Trophoblast cell (in vitro differentiated cells and primary cell): ENCODE measurements around the gene SAMM50.

Source experiments
- DNase-seq, 2 donors: peaks; one replicate each; pipeline ENCODE4 v3.0.0-alpha.2; 2016
- H2AFZ ChIP-seq: 2 replicates; pipeline ENCODE4 v1.6.1; 2013; ENCODE audit warnings: low read length, moderate library complexity, mild to moderate bottlenecking; ENCODE audit not compliant: insufficient read depth, poor library complexity
- H2AK5ac ChIP-seq: 2 replicates; pipeline ENCODE4 v1.6.1; 2013; ENCODE audit warnings: mild to moderate bottlenecking, low read length
- H2BK120ac ChIP-seq: 2 replicates; pipeline ENCODE4 v1.6.1; 2013; ENCODE audit warnings: low read length, mild to moderate bottlenecking, moderate library complexity; ENCODE audit not compliant: insufficient read depth, poor library complexity
- H2BK12ac ChIP-seq: 2 replicates; pipeline ENCODE4 v1.6.1; 2013; ENCODE audit warnings: mild to moderate bottlenecking, low read length, moderate library complexity
- H2BK5ac ChIP-seq: 2 replicates; pipeline ENCODE4 v1.6.1; 2013; ENCODE audit warnings: low read length, low read depth, moderate library complexity, mild to moderate bottlenecking; ENCODE audit not compliant: poor library complexity
- H3K14ac ChIP-seq: 2 replicates; pipeline ENCODE4 v1.6.1; 2013; ENCODE audit warnings: mild to moderate bottlenecking, low read length
- H3K18ac ChIP-seq: 2 replicates; pipeline ENCODE4 v1.6.1; 2013; ENCODE audit warnings: mild to moderate bottlenecking, low read length
- H3K23ac ChIP-seq: 2 replicates; pipeline ENCODE4 v1.6.1; 2013; ENCODE audit warnings: low read length
- H3K27ac ChIP-seq: 2 replicates; pipeline ENCODE4 v1.5.1; 2013; ENCODE audit warnings: low read depth, mild to moderate bottlenecking, inconsistent platforms, low read length, moderate library complexity
- H3K27me3 ChIP-seq: 2 replicates; pipeline ENCODE4 v1.6.1; 2013; ENCODE audit warnings: inconsistent platforms, mild to moderate bottlenecking, low read length, moderate library complexity; ENCODE audit not compliant: insufficient read depth
- H3K36me3 ChIP-seq, 2 experiments: 1 replicate in 1 of 2; 2 replicates in 1 of 2; pipeline ENCODE4 v1.6.1; 2013; ENCODE audit warnings: low read length in 2 of 2, mild to moderate bottlenecking in 2 of 2, moderate library complexity in 1 of 2; ENCODE audit not compliant: insufficient read depth in 2 of 2, control insufficient read depth in 1 of 2
- H3K4ac ChIP-seq: 2 replicates; pipeline ENCODE4 v1.6.1; 2013; ENCODE audit warnings: low read depth, mild to moderate bottlenecking, low read length, moderate library complexity
- H3K4me1 ChIP-seq, 2 experiments: 1 replicate in 1 of 2; 2 replicates in 1 of 2; pipeline ENCODE4 v1.6.1; 2013; ENCODE audit warnings: low read length in 2 of 2, mild to moderate bottlenecking in 2 of 2, moderate library complexity in 1 of 2; ENCODE audit not compliant: insufficient read depth in 2 of 2, control insufficient read depth in 1 of 2
- H3K4me2 ChIP-seq: 2 replicates; pipeline ENCODE4 v1.6.1; 2013; ENCODE audit warnings: inconsistent platforms, mild to moderate bottlenecking, low read length, moderate library complexity
- H3K4me3 ChIP-seq: 2 replicates; pipeline ENCODE4 v1.5.1; 2013; ENCODE audit warnings: mild to moderate bottlenecking, low read depth, low read length, inconsistent platforms
- H3K79me1 ChIP-seq: one replicate; pipeline ENCODE4 v1.6.1; 2013; ENCODE audit warnings: low read length
- H3K79me2 ChIP-seq: 2 replicates; pipeline ENCODE4 v1.6.1; 2013; ENCODE audit warnings: low read length, mild to moderate bottlenecking; ENCODE audit not compliant: control insufficient read depth, insufficient read depth, poor library complexity
- H3K9ac ChIP-seq: 2 replicates; pipeline ENCODE4 v1.6.1; 2013; ENCODE audit warnings: mild to moderate bottlenecking, low read length
- H3K9me3 ChIP-seq: 2 replicates; pipeline ENCODE4 v1.6.1; 2013; ENCODE audit warnings: low read depth, mild to moderate bottlenecking, control low read depth, inconsistent platforms, low read length; ENCODE audit not compliant: insufficient read depth
- H4K12ac ChIP-seq: 2 replicates; pipeline ENCODE4 v1.6.1; 2013; ENCODE audit warnings: low read depth, mild to moderate bottlenecking, low read length, moderate library complexity
- H4K8ac ChIP-seq: 2 replicates; pipeline ENCODE4 v1.6.1; 2013; ENCODE audit warnings: low read depth, mild to moderate bottlenecking, low read length, moderate library complexity
- H4K91ac ChIP-seq: one replicate; pipeline ENCODE4 v1.6.1; 2013; ENCODE audit warnings: low read depth, mild to moderate bottlenecking, low read length, moderate library complexity
- WGBS: extraction: QIAGEN DNeasy Blood & Tissue Kit; methylation state at CpG from one replicate; pipeline ENCODE4 v1.1.7; 2013; ENCODE audit warnings: missing lambda C conversion rate; ENCODE audit not compliant: insufficient read length, insufficient coverage; ENCODE audit errors: extremely low coverage; 5-methylcytosine and 5-hydroxymethylcytosine counted together

The SAMM50 gene

DNA sequence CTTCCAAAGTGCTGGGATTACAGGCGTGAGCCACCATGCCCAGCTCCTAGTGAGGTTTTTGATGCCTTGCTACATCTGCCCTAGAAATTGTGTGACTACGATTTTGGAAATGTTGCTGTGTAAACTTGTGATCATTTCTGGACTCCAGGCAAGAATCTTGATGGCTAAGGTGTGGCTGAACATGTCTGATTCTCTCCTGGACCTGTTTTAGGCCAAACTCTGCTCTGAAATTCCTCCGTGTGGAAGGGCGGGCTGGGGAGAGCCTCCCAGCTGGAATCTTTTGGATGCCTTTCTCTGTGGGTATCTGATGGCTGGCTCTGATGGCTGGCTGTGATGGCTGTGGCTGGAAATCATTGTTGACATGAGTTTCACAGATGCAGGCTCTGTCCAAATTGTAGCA is 23.5 kb upstream of the SAMM50 start:
- H3K4me1 ChIP-seq = peaks cover 0 to 3% of the 10 kb centered on the region in 2 experiments
- no peak overlapping the region for H3K14ac ChIP-seq
- H3K27ac ChIP-seq = no peak overlapping the region
- H3K79me2 ChIP-seq = no peaks in the 10 kb centered on the region
- WGBS = no CpG with 5 or more reads among the region's 4 CpGs
- H3K18ac ChIP-seq = no peak overlapping the region
- H2BK120ac ChIP-seq = no peak overlapping the region
- H2BK5ac ChIP-seq = no peak overlapping the region
- H2AK5ac ChIP-seq = no peak overlapping the region
- H3K36me3 ChIP-seq = peaks cover 29 to 51% of the 10 kb centered on the region in 2 experiments
- no peak overlapping the region for H3K4me2 ChIP-seq
- no peak overlapping the region for H4K91ac ChIP-seq
- no peak overlapping the region for H3K23ac ChIP-seq
- no peak overlapping the region for H4K12ac ChIP-seq
- H3K9me3 ChIP-seq = no peaks in the 10 kb centered on the region
- H3K9ac ChIP-seq = no peak overlapping the region
- H3K79me1 ChIP-seq = no peaks in the 10 kb centered on the region
- peak; percentile 84 to 95 for DNase-seq
- H4K8ac ChIP-seq = no peak overlapping the region
- no peak overlapping the region for H3K4me3 ChIP-seq
- no peaks in the 10 kb centered on the region for H3K27me3 ChIP-seq
- no peak overlapping the region for H2AFZ ChIP-seq
- no peak overlapping the region for H3K4ac ChIP-seq
- no peak overlapping the region for H2BK12ac ChIP-seq

DNA sequence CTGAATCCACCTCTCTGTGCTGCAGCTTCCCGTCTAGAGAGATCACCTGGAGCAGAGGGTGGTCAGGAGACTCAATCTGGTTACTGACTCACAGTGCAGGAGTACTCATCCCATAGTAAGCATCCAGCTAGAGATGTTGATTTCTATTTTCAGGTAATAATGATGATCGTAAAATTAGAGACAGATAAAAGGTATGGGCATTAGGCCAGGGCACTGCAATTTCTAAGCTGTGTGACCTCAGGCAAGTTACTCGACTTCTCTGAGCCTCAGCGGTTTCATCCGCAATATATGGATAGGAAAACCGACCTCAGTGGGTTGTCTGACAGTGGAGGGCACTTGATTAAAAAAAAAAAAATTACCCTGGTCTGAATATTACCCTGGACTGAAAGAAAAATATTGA is 13.8 kb upstream of the SAMM50 start:
- H4K12ac ChIP-seq = no peak overlapping the region
- H3K4me1 ChIP-seq = no peaks in the 10 kb centered on the region
- H2AK5ac ChIP-seq = no peak overlapping the region
- no peaks in the 10 kb centered on the region for H3K79me2 ChIP-seq
- no peak overlapping the region for H4K91ac ChIP-seq
- H3K9me3 ChIP-seq = peaks cover 1% of the 10 kb centered on the region
- H4K8ac ChIP-seq = no peak overlapping the region
- WGBS = no CpG with 5 or more reads among the region's 6 CpGs
- H2AFZ ChIP-seq = no peak overlapping the region
- H2BK5ac ChIP-seq = no peak overlapping the region
- H3K4ac ChIP-seq = no peak overlapping the region
- no peak overlapping the region for H3K14ac ChIP-seq
- no peak for DNase-seq
- peaks cover 30 to 37% of the 10 kb centered on the region in 2 experiments for H3K36me3 ChIP-seq
- H3K9ac ChIP-seq = no peak overlapping the region
- no peak overlapping the region for H3K4me3 ChIP-seq
- no peak overlapping the region for H3K4me2 ChIP-seq
- no peak overlapping the region for H2BK120ac ChIP-seq
- no peak overlapping the region for H3K18ac ChIP-seq
- H3K27me3 ChIP-seq = no peaks in the 10 kb centered on the region
- H3K79me1 ChIP-seq = no peaks in the 10 kb centered on the region
- H3K23ac ChIP-seq = no peak overlapping the region
- no peak overlapping the region for H2BK12ac ChIP-seq
- H3K27ac ChIP-seq = no peak overlapping the region

DNA sequence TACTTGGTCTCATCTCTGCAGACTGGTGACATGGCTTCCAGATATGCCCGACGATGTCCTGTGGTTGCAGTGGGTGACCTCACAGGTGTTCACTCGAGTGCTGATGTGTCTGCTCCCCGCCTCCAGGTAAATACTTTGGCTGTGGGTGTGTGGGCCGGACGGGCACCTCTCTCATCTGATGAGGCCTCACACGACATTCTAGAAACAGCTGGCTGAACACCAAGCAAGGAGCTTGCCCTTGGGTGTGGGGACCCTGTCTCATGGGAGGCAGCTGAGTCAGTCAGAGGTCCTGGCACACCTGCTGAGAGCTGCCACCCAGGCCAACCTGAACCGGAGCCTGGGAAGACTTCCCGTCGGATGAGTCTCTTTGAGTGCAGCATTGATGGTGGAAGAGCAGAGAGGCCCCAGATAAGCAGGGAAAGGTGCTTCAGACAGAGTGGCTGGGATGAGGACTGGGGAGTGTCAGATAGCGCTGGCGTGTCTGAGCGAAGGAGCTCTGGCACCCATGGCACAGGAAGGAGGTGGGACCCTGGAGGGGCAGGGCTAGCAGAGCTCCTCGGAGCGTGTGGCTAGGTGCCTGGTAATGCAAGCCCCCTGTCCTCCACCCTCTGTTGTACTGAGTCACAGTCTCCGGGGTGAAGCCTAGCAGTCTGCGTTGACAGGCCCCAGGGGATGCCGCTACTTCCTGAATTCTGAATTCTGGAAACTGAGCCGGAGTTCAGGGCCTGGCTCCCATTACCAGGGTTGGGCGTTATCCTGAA is 10.4 kb upstream of the SAMM50 start:
- Histone ChIP-seq H3K9ac (no peak overlapping the region), H2AK5ac (no peak overlapping the region), H2BK12ac (no peak overlapping the region), H3K4ac (no peak overlapping the region), H3K4me1 (no peaks in the 10 kb centered on the region), H3K9me3 (peaks cover 1% of the 10 kb centered on the region), H3K4me3 (no peak overlapping the region), H2AFZ (no peak overlapping the region), H4K12ac (no peak overlapping the region), H4K8ac (no peak overlapping the region), H3K79me2 (no peaks in the 10 kb centered on the region), H3K79me1 (no peaks in the 10 kb centered on the region), H3K4me2 (no peak overlapping the region), H3K27me3 (no peaks in the 10 kb centered on the region), H3K36me3 (peaks cover 18 to 19% of the 10 kb centered on the region in 2 experiments), H2BK5ac (no peak overlapping the region), H3K14ac (no peak overlapping the region), H3K23ac (no peak overlapping the region), H3K18ac (no peak overlapping the region), H2BK120ac (no peak overlapping the region), H3K27ac (no peak overlapping the region), H4K91ac (no peak overlapping the region)
- peak; percentile 34 to 47 for DNase-seq
- no CpG with 5 or more reads among the region's 20 CpGs for WGBS

DNA sequence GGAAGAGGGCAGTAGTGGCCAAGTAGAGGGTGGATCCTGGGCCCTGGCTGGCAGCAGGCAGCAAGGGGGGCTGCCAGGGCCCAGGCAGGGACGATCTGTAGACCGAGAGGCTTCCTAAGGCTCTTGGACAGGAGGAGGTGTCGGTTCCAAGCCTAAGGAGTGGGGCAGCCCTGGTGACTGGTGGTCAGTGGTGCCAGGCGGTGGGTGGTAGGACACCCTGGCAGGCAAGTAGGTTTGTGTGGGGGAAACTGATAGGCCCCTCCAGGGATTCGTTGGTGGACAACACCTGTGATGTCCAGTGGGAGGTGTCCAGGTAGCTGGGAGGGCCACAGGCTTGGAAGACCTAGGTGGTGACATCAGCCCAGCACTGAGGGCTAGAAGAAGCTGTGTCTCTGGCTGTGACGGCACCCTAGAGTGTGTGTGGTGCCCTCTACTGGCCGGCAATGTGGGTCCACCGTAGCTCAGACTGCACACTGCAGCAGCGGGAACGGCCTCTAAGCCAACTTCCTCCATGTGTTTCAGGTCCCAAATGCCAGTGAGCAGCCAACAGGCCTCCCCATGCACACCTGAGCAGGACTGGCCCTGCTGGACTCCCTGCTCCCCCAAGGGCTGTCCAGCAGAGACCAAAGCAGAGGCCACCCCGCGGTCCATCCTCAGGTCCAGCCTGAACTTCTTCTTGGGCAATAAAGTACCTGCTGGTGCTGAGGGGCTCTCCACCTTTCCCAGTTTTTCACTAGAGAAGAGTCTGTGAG is 9.4 kb upstream of the SAMM50 start:
- H3K9ac ChIP-seq = no peak overlapping the region
- no peak overlapping the region for H2BK12ac ChIP-seq
- H3K4me1 ChIP-seq = no peaks in the 10 kb centered on the region

More for the DNA sequence above, 9.4 kb upstream of the SAMM50 start:
- H3K18ac ChIP-seq = no peak overlapping the region
- no peak overlapping the region for H4K91ac ChIP-seq
- H3K27me3 ChIP-seq = no peaks in the 10 kb centered on the region
- no peak overlapping the region for H2BK120ac ChIP-seq
- no peak overlapping the region for H4K12ac ChIP-seq
- no peak overlapping the region for H2AFZ ChIP-seq
- H4K8ac ChIP-seq = no peak overlapping the region
- peaks cover 1% of the 10 kb centered on the region for H3K9me3 ChIP-seq
- no peak overlapping the region for H3K4ac ChIP-seq
- H2BK5ac ChIP-seq = no peak overlapping the region
- H3K79me1 ChIP-seq = no peaks in the 10 kb centered on the region
- no peak overlapping the region for H3K23ac ChIP-seq
- H3K27ac ChIP-seq = no peak overlapping the region
- H3K4me3 ChIP-seq = no peak overlapping the region
- no peaks in the 10 kb centered on the region for H3K79me2 ChIP-seq
- H3K14ac ChIP-seq = no peak overlapping the region
- WGBS = no CpG with 5 or more reads among the region's 12 CpGs
- H2AK5ac ChIP-seq = no peak overlapping the region
- H3K36me3 ChIP-seq = peaks cover 14% of the 10 kb centered on the region in 2 experiments
- DNase-seq = peak; percentile 64 to 83
- H3K4me2 ChIP-seq = no peak overlapping the region
